WERI-Rb-1 (cell line): ENCODE measurements around the gene KRT4.

Source experiments
- DNase-seq: peaks from one replicate; pipeline ENCODE4 v3.0.0-alpha.2; 2020
- H3K27ac ChIP-seq: fragments of 250-450 bp; sonication (Bioruptor Pico); 2 replicates; pipeline ENCODE4 v1.5.1; 2020; ENCODE audit warnings: mild to moderate bottlenecking, moderate library complexity
- H3K27me3 ChIP-seq: fragments of 250-450 bp; sonication (Bioruptor Pico); 2 replicates; pipeline ENCODE4 v1.5.1; 2021; ENCODE audit warnings: mild to moderate bottlenecking, low read depth, moderate library complexity; ENCODE audit not compliant: insufficient read depth, severe bottlenecking
- H3K36me3 ChIP-seq: fragments of 250-450 bp; sonication (Bioruptor Pico); 2 replicates; pipeline ENCODE4 v1.5.1; 2020; ENCODE audit warnings: mild to moderate bottlenecking, moderate library complexity
- H3K4me3 ChIP-seq: 2 replicates; pipeline ENCODE4 v1.5.1; 2011; ENCODE audit warnings: low read depth, mild to moderate bottlenecking, control low read depth, low read length
- H3K9me3 ChIP-seq: fragments of 250-450 bp; sonication (Bioruptor Pico); 2 replicates; pipeline ENCODE4 v1.5.1; 2021; ENCODE audit warnings: mild to moderate bottlenecking, moderate library complexity; ENCODE audit not compliant: severe bottlenecking
- CTCF ChIP-seq: IDR thresholded peaks from 2 replicates; pipeline ENCODE4 v1.5.1; 2011; ENCODE audit warnings: low read depth, mild to moderate bottlenecking, control low read depth, inconsistent platforms, low read length

Gene KRT4

GRCh38 chr12:52813885-52814709 lies at the start of gene KRT4:
TSS of gene KRT4 (minus strand) at chr12:52814116. CDS start at chr12:52814058, 58 bp downstream.
- Histone ChIP-seq H3K27me3 (peaks cover 88% of the 10 kb centered on the region), H3K36me3 (no peaks in the 10 kb centered on the region), H3K27ac (no peak within 1 kb of the TSS), H3K4me3 (no peak within 1 kb of the TSS), H3K9me3 (no peaks in the 10 kb centered on the region)
- DNase-seq = no peak
- TF ChIP-seq CTCF = no peak

- H3K27ac ChIP-seq = no peak overlapping the region
- no peak for DNase-seq
- H3K9me3 ChIP-seq = no peaks in the 10 kb centered on the region
- TF ChIP-seq CTCF = no peak
- H3K36me3 ChIP-seq = no peaks in the 10 kb centered on the region
- no peak overlapping the region for H3K4me3 ChIP-seq
- peaks cover 67% of the 10 kb centered on the region for H3K27me3 ChIP-seq
These were observed 48.1 kb upstream of the KRT4 start for GRCh38 chr12:52862023-52862422.

- no peaks in the 10 kb centered on the region for H3K9me3 ChIP-seq
- no peak for DNase-seq
- H3K27ac ChIP-seq = no peak overlapping the region
- H3K4me3 ChIP-seq = no peak overlapping the region
- no peak for TF ChIP-seq CTCF
- peaks cover 69% of the 10 kb centered on the region for H3K27me3 ChIP-seq
- H3K36me3 ChIP-seq = no peaks in the 10 kb centered on the region
These were observed 47.6 kb upstream of the KRT4 start for GRCh38 chr12:52861511-52861910.

- H3K27me3 ChIP-seq = peaks cover 65% of the 10 kb centered on the region
- no peak for TF ChIP-seq CTCF
- H3K4me3 ChIP-seq = no peak overlapping the region
- H3K9me3 ChIP-seq = peaks cover 5% of the 10 kb centered on the region
- H3K36me3 ChIP-seq = no peaks in the 10 kb centered on the region
- no peak for DNase-seq
- no peak overlapping the region for H3K27ac ChIP-seq
These were observed 46.3 kb upstream of the KRT4 start for GRCh38 chr12:52860102-52860823.

- no peaks in the 10 kb centered on the region for H3K36me3 ChIP-seq
- H3K27me3 ChIP-seq = peaks cover 74% of the 10 kb centered on the region
- H3K4me3 ChIP-seq = no peak overlapping the region
- peaks cover 5% of the 10 kb centered on the region for H3K9me3 ChIP-seq
- no peak for DNase-seq
- no peak for TF ChIP-seq CTCF
- no peak overlapping the region for H3K27ac ChIP-seq
These were observed 43.6 kb upstream of the KRT4 start for GRCh38 chr12:52857500-52857899.
